ENCODE measurements around the gene OSTM1. TPM values are rescaled to one million over a fixed set of nuclear protein-coding genes. Genes with fewer than 3 reads are reported as not detected.

Gene OSTM1
- total RNA-seq, 1 donor from 2014 or later: 106 TPM

- no peak for DNase-seq (ENCODE audit: low spot score)
These were observed 31.0 kb upstream of the OSTM1 start for GRCh38 chr6:108105571-108105970.

GRCh38 chr6:108102965-108103364, 28.4 kb upstream of the OSTM1 start:
- no peak for DNase-seq (ENCODE audit: low spot score)

GRCh38 chr6:108100003-108100402, 25.5 kb upstream of the OSTM1 start:
- no peak for DNase-seq (ENCODE audit: low spot score)

GRCh38 chr6:108097882-108098281, 23.3 kb upstream of the OSTM1 start:
- DNase-seq (ENCODE audit: low spot score): no peak

- no peak for DNase-seq (ENCODE audit: low spot score)
These were observed 19.3 kb upstream of the OSTM1 start for GRCh38 chr6:108093781-108094300.

GRCh38 chr6:108091288-108091687, 16.7 kb upstream of the OSTM1 start:
- no peak for DNase-seq (ENCODE audit: low spot score)

GRCh38 chr6:108083349-108083748, 8.8 kb upstream of the OSTM1 start:
- DNase-seq (ENCODE audit: low spot score): no peak

GRCh38 chr6:108082539-108082938, 8.0 kb upstream of the OSTM1 start:
- no peak for DNase-seq (ENCODE audit: low spot score)

GRCh38 chr6:108080010-108080780, 5.7 kb upstream of the OSTM1 start:
- DNase-seq (ENCODE audit: low spot score): no peak

GRCh38 chr6:108078191-108078590, 3.6 kb upstream of the OSTM1 start:
- no peak for DNase-seq (ENCODE audit: low spot score)

GRCh38 chr6:108074057-108074358, 533 bp downstream of the OSTM1 start:
- peak; percentile 91 for DNase-seq (ENCODE audit: low spot score)

- DNase-seq (ENCODE audit: low spot score): no peak
These were observed 2.7 kb downstream of the OSTM1 start for GRCh38 chr6:108071736-108072276.

- DNase-seq (ENCODE audit: low spot score): no peak
These were observed 5.9 kb downstream of the OSTM1 start for GRCh38 chr6:108068618-108069017.

- DNase-seq (ENCODE audit: low spot score): no peak
These were observed 6.4 kb downstream of the OSTM1 start for GRCh38 chr6:108068182-108068581.

GRCh38 chr6:108052706-108053105, 21.8 kb downstream of the OSTM1 start:
- DNase-seq (ENCODE audit: low spot score): no peak

- no peak for DNase-seq (ENCODE audit: low spot score)
These were observed 23.1 kb downstream of the OSTM1 start for GRCh38 chr6:108051481-108051880.

- DNase-seq (ENCODE audit: low spot score): no peak
These were observed 34.9 kb downstream of the OSTM1 start for GRCh38 chr6:108039681-108040080.

GRCh38 chr6:108036884-108037283, 37.7 kb downstream of the OSTM1 start:
- no peak for DNase-seq (ENCODE audit: low spot score)

- DNase-seq (ENCODE audit: low spot score): no peak
These were observed 42.6 kb downstream of the OSTM1 start for GRCh38 chr6:108031968-108032367.

- no peak for DNase-seq (ENCODE audit: low spot score)
These were observed 44.3 kb downstream of the OSTM1 start for GRCh38 chr6:108030211-108030610.

GRCh38 chr6:108029226-108029921, 45.2 kb downstream of the OSTM1 start:
- no peak for DNase-seq (ENCODE audit: low spot score)

- no peak for DNase-seq (ENCODE audit: low spot score)
These were observed 46.9 kb downstream of the OSTM1 start for GRCh38 chr6:108027594-108027993.

- no peak for DNase-seq (ENCODE audit: low spot score)
These were observed 47.5 kb downstream of the OSTM1 start for GRCh38 chr6:108027056-108027455.
